Activated CD8-positive, alpha-beta memory T cell treated with anti-CD3 and anti-CD28 coated beads, Interleukin-2, amount 50 U/mL, for 24 hours (primary cell): ENCODE measurements around the gene PDK1.
"Not testable (repeated sequence)": the region's sequence is repeated elsewhere in the genome, so short reads cannot be mapped to it uniquely, and the experiment has no call there.

ENCODE experiments used
- DNase-seq: peaks from one replicate; pipeline ENCODE4 v3.0.0-alpha.2; 2020; ENCODE audit errors: extremely low read depth

Gene PDK1

GRCh38 chr2:172552547-172553291 lies 3.2 kb upstream of the PDK1 start:
- DNase-seq: no peak

GRCh38 chr2:172554352-172555271 lies 1.3 kb upstream of the PDK1 start:
- DNase-seq: no peak

GRCh38 chr2:172555272-172555521 lies 693 bp upstream of the PDK1 start:
- DNase-seq: no peak

- DNase-seq: peak; percentile 28
These were observed 569 bp downstream of the PDK1 start for GRCh38 chr2:172556284-172557033.

- DNase-seq: no peak
These were observed 2.5 kb downstream of the PDK1 start for GRCh38 chr2:172558372-172558771.

GRCh38 chr2:172560721-172561120 lies 4.8 kb downstream of the PDK1 start:
- no peak for DNase-seq

- no peak for DNase-seq
These were observed 5.4 kb downstream of the PDK1 start for GRCh38 chr2:172561270-172561669.

- DNase-seq: no peak
These were observed 6.4 kb downstream of the PDK1 start for GRCh38 chr2:172562298-172562697.

GRCh38 chr2:172564376-172564775 lies 8.5 kb downstream of the PDK1 start:
- DNase-seq: no peak

GRCh38 chr2:172571245-172571644 lies 15.4 kb downstream of the PDK1 start:
- DNase-seq: no peak

- no peak for DNase-seq
These were observed 17.1 kb downstream of the PDK1 start for GRCh38 chr2:172572981-172573380.

- DNase-seq: no peak
These were observed 19.1 kb downstream of the PDK1 start for GRCh38 chr2:172574965-172575364.

GRCh38 chr2:172578054-172578453 lies 22.2 kb downstream of the PDK1 start:
- DNase-seq: no peak

GRCh38 chr2:172578860-172579512 lies 23.1 kb downstream of the PDK1 start:
- no peak for DNase-seq

GRCh38 chr2:172580544-172580943 lies 24.7 kb downstream of the PDK1 start:
- DNase-seq: no peak

GRCh38 chr2:172582656-172583055 lies 26.8 kb downstream of the PDK1 start:
- DNase-seq: no peak

- DNase-seq: no peak
These were observed 30.5 kb downstream of the PDK1 start for GRCh38 chr2:172586245-172586891.

GRCh38 chr2:172587231-172587630 lies 31.3 kb downstream of the PDK1 start:
- not testable (repeated sequence) for DNase-seq

GRCh38 chr2:172588931-172589330 lies 33.0 kb downstream of the PDK1 start:
- no peak for DNase-seq

GRCh38 chr2:172591386-172591785 lies 35.5 kb downstream of the PDK1 start:
- DNase-seq: not testable (repeated sequence)

- DNase-seq: not testable (repeated sequence)
These were observed 36.3 kb downstream of the PDK1 start for GRCh38 chr2:172592190-172592589.
